Frontal cortex (tissue), 4 donors: ENCODE measurements around the gene ANKRD16. TPM values are rescaled to one million over a fixed set of nuclear protein-coding genes. Genes with fewer than 3 reads are reported as not detected.
"Not testable (repeated sequence)": the region's sequence is repeated elsewhere in the genome, so short reads cannot be mapped to it uniquely, and the experiment has no call there.

Source experiments
- DNase-seq, 2 donors: peaks; one replicate each; pipeline ENCODE4 v3.0.0; 2012; ENCODE audit warnings: low spot score in 2 of 2
- FAIRE-seq: peaks from 2 replicates; lab custom pipeline; 2012; peaks lifted over from hg19 to GRCh38; lab: Jason Lieb, UNC
- total RNA-seq: library from RNA; depleted of rRNA; stranded (reverse); fragments of >200 nt; gene quantifications from one replicate; pipeline ENCODE4 v1.2.3, GENCODE V29; 2014
- donor health status: control.
- donor health status: control.
- donor health status: control.

Gene ANKRD16
- total RNA-seq, 1 donor from 2014 or later: 6.1 TPM

GRCh38 chr10:5887029-5887428 lies 2.7 kb downstream of the ANKRD16 start:
- FAIRE-seq: no peak

GRCh38 chr10:5885619-5886018 lies 4.1 kb downstream of the ANKRD16 start:
- FAIRE-seq (no peak), DNase-seq (no peak)

More at GRCh38 chr10:5887029-5887428, 2.7 kb downstream of the ANKRD16 start:
- no peak for DNase-seq

GRCh38 chr10:5882961-5883360 lies 6.7 kb downstream of the ANKRD16 start:
- FAIRE-seq (no peak), DNase-seq (no peak)

GRCh38 chr10:5877041-5877440 lies 12.7 kb downstream of the ANKRD16 start:
- not testable (repeated sequence) for FAIRE-seq, DNase-seq

GRCh38 chr10:5876181-5876768 lies 13.4 kb downstream of the ANKRD16 start:
- FAIRE-seq (no peak), DNase-seq (no peak)

- FAIRE-seq (peak; percentile 85), DNase-seq (peak; percentile 60 to 82)
These were observed 16.1 kb downstream of the ANKRD16 start for GRCh38 chr10:5873515-5873995.

GRCh38 chr10:5871596-5871995 lies 18.1 kb downstream of the ANKRD16 start:
- DNase-seq (no peak), FAIRE-seq (no peak)

GRCh38 chr10:5869156-5869555 lies 20.5 kb downstream of the ANKRD16 start:
- no peak for FAIRE-seq
- DNase-seq: no peak

- FAIRE-seq, DNase-seq: not testable (repeated sequence)
These were observed 21.3 kb downstream of the ANKRD16 start for GRCh38 chr10:5868383-5868782.

- not testable (repeated sequence) for DNase-seq, FAIRE-seq
These were observed 22.5 kb downstream of the ANKRD16 start for GRCh38 chr10:5867091-5867615.

- DNase-seq, FAIRE-seq: not testable (repeated sequence)
These were observed 23.1 kb downstream of the ANKRD16 start for GRCh38 chr10:5866451-5867081.

- DNase-seq, FAIRE-seq: not testable (repeated sequence)
These were observed 26.6 kb downstream of the ANKRD16 start for GRCh38 chr10:5862981-5863685.

GRCh38 chr10:5862360-5862961 lies 27.2 kb downstream of the ANKRD16 start:
- FAIRE-seq: no peak
- no peak for DNase-seq

- FAIRE-seq: no peak
- no peak for DNase-seq
These were observed 29.6 kb downstream of the ANKRD16 start for GRCh38 chr10:5860066-5860465.

- peak in 1 of 2 donors; percentile 53 for DNase-seq
These were observed 30.9 kb downstream of the ANKRD16 start for GRCh38 chr10:5858811-5859210.

GRCh38 chr10:5856701-5857004 lies 33.0 kb downstream of the ANKRD16 start:
- no peak for DNase-seq
- FAIRE-seq: no peak

More at GRCh38 chr10:5858811-5859210, 30.9 kb downstream of the ANKRD16 start:
- FAIRE-seq: no peak

GRCh38 chr10:5855979-5856700 lies 33.6 kb downstream of the ANKRD16 start:
- FAIRE-seq (no peak), DNase-seq (no peak)

GRCh38 chr10:5854131-5854475 lies 35.6 kb downstream of the ANKRD16 start:
- no peak for FAIRE-seq

GRCh38 chr10:5846667-5847066 lies 43.0 kb downstream of the ANKRD16 start:
- not testable (repeated sequence) for FAIRE-seq, DNase-seq

More at GRCh38 chr10:5854131-5854475, 35.6 kb downstream of the ANKRD16 start:
- no peak for DNase-seq
